DND-41 (cell line): Measurements from ENCODE around the gene MACROD2.

Experiments used
- ATAC-seq: fragments of 200-7000 bp; cut with Tn5 transposase; 3 replicates; pipeline ENCODE4 v1.9.1; 2021; ENCODE audit warnings: low read depth; ENCODE audit not compliant: insufficient read depth
- DNase-seq: peaks from one replicate; pipeline ENCODE4 v3.0.0-alpha.2; 2020
- H2AFZ ChIP-seq: 2 replicates; pipeline ENCODE4 v1.6.0; 2012; ENCODE audit warnings: low read depth, low read length
- H3K27ac ChIP-seq: 2 replicates; pipeline ENCODE4 v1.5.1; 2012; ENCODE audit warnings: low read length, inconsistent platforms
- H3K27me3 ChIP-seq: fragments of 200-600 bp; sonication (generic); 2 replicates; pipeline ENCODE4 v1.6.0; 2012; ENCODE audit warnings: low read length, mild to moderate bottlenecking, inconsistent platforms; ENCODE audit not compliant: insufficient read depth, poor library complexity
- H3K36me3 ChIP-seq: 2 replicates; pipeline ENCODE4 v1.5.1; 2012; ENCODE audit warnings: low read length, inconsistent platforms; ENCODE audit not compliant: insufficient read depth
- H3K4me1 ChIP-seq: 2 replicates; pipeline ENCODE4 v1.5.1; 2012; ENCODE audit warnings: mild to moderate bottlenecking, low read length; ENCODE audit not compliant: insufficient read depth
- H3K4me2 ChIP-seq: 2 replicates; pipeline ENCODE4 v1.6.0; 2012; ENCODE audit warnings: mild to moderate bottlenecking, moderate library complexity, low read length, inconsistent platforms; ENCODE audit not compliant: insufficient read depth
- H3K4me3 ChIP-seq, 2 experiments: fragments of 200-600 bp in 1 of 2; shearing (Covaris generic) in 1 of 2; 2 replicates each; pipeline ENCODE4 v1.5.1; 2012 to 2016; ENCODE audit warnings: inconsistent platforms in 2 of 2, low read length in 2 of 2, mild to moderate bottlenecking in 2 of 2, low read depth in 1 of 2, moderate library complexity in 1 of 2
- H3K79me2 ChIP-seq: 2 replicates; pipeline ENCODE4 v1.6.0; 2012; ENCODE audit warnings: low read length, inconsistent platforms; ENCODE audit not compliant: insufficient read depth
- H3K9ac ChIP-seq: 2 replicates; pipeline ENCODE4 v1.6.0; 2012; ENCODE audit warnings: low read depth, mild to moderate bottlenecking, inconsistent platforms, low read length, moderate library complexity
- H3K9me3 ChIP-seq: 2 replicates; pipeline ENCODE4 v1.5.1; 2012; ENCODE audit warnings: low read length, moderate library complexity, mild to moderate bottlenecking, inconsistent platforms; ENCODE audit not compliant: insufficient read depth, severe bottlenecking
- H4K20me1 ChIP-seq: 2 replicates; pipeline ENCODE4 v1.6.0; 2012; ENCODE audit warnings: low read length; ENCODE audit not compliant: insufficient read depth
- EZH2 ChIP-seq: IDR thresholded peaks from 3 replicates; pipeline ENCODE4 v1.6.1; 2012; ENCODE audit warnings: borderline replicate concordance, low read depth, mild to moderate bottlenecking, moderate library complexity, low read length, inconsistent platforms; ENCODE audit not compliant: severe bottlenecking
- TF ChIP-seq, protein P1 (sequence below): IDR thresholded peaks from 2 replicates; pipeline ENCODE4 v1.5.1; 2012; ENCODE audit warnings: borderline replicate concordance, low read length, moderate library complexity, mild to moderate bottlenecking; ENCODE audit not compliant: poor library complexity, severe bottlenecking; ENCODE audit errors: extremely low read depth

Gene MACROD2

DNA sequence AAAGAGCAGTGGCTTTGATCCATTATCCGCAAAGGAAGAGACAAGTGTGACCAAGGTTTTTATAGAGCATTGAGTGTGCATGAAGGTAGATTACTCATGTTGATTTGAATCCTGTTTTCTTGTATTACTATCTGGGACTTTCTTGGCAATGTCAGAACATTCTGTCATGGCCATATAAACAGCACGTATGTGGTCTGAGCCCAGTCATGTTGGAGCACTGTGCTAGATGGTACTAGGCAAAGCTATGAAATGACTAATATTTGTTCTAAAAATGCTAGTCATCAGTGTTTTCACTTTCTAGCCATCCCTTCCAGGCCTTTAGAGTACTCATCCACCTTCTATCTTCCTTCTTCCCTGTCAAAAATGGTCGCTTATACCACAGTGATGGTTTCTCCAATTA lies 620.7 kb downstream of the MACROD2 start:
- H3K4me1 ChIP-seq, result no peaks in the 10 kb centered on the region
- H3K27me3 ChIP-seq, result no peaks in the 10 kb centered on the region
- no peak for TF ChIP-seq EZH2
- TF ChIP-seq, protein P1, sequence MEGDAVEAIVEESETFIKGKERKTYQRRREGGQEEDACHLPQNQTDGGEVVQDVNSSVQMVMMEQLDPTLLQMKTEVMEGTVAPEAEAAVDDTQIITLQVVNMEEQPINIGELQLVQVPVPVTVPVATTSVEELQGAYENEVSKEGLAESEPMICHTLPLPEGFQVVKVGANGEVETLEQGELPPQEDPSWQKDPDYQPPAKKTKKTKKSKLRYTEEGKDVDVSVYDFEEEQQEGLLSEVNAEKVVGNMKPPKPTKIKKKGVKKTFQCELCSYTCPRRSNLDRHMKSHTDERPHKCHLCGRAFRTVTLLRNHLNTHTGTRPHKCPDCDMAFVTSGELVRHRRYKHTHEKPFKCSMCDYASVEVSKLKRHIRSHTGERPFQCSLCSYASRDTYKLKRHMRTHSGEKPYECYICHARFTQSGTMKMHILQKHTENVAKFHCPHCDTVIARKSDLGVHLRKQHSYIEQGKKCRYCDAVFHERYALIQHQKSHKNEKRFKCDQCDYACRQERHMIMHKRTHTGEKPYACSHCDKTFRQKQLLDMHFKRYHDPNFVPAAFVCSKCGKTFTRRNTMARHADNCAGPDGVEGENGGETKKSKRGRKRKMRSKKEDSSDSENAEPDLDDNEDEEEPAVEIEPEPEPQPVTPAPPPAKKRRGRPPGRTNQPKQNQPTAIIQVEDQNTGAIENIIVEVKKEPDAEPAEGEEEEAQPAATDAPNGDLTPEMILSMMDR, result no peak
- no peaks in the 10 kb centered on the region for H3K36me3 ChIP-seq
- no peak overlapping the region for H3K27ac ChIP-seq
- DNase-seq (no peak), ATAC-seq (no peak)
- H4K20me1 ChIP-seq, result no peaks in the 10 kb centered on the region
- no peak overlapping the region for H3K4me3 ChIP-seq
- no peaks in the 10 kb centered on the region for H3K9me3 ChIP-seq
- H3K79me2 ChIP-seq, result no peaks in the 10 kb centered on the region
- no peak overlapping the region for H3K9ac ChIP-seq
- no peak overlapping the region for H3K4me2 ChIP-seq
- no peak overlapping the region for H2AFZ ChIP-seq

DNA sequence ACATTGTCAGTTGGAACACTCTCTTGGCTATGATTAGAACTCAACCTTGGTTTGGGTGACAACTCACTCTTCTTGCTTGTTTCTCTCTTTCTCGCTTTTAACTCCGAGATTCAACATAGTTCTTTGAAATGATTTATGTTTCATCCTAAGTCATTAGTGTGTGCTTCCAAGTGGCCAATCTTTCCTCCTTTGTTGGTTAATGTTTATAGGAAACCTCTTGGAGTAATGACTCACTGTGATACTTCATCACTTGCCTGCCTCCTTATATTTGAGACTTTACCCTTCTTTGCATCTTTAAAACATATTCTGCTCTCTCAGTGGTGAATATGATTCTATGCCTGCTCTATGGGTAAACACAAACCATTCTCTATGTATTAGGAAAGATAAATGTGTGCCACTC lies 621.8 kb downstream of the MACROD2 start:
- no peak overlapping the region for H2AFZ ChIP-seq
- no peak overlapping the region for H3K27ac ChIP-seq
- H3K9ac ChIP-seq, result no peak overlapping the region
- no peak for DNase-seq
- H3K9me3 ChIP-seq, result no peaks in the 10 kb centered on the region
- no peaks in the 10 kb centered on the region for H3K36me3 ChIP-seq
- no peaks in the 10 kb centered on the region for H4K20me1 ChIP-seq
- H3K4me1 ChIP-seq, result no peaks in the 10 kb centered on the region
- H3K4me3 ChIP-seq, result no peak overlapping the region
- H3K79me2 ChIP-seq, result no peaks in the 10 kb centered on the region
- no peak for ATAC-seq
- H3K27me3 ChIP-seq, result no peaks in the 10 kb centered on the region
- no peak overlapping the region for H3K4me2 ChIP-seq
- TF ChIP-seq, protein P1, result no peak
- no peak for TF ChIP-seq EZH2

DNA sequence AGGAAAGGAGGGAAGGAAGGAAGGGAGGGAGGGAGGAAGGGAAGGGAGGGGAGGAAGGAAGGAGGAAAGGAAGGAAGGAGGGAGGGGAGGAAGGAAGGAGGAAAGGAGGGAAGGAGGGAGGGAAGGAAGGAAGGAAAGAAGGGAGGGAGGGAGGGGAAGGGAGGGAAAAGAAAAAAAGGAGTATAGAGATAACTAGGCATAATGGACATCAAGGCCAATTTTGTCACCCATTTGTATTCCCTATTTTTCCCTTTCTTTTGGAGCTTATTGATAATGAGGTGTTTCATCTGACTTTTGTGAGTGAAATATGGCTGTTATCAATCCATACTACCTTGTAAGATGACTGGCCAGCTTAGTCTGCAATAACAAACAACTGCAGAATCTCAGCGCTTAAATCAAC lies 624.1 kb downstream of the MACROD2 start:
- Histone ChIP-seq H3K4me1 (no peaks in the 10 kb centered on the region), H3K27me3 (no peaks in the 10 kb centered on the region), H3K36me3 (no peaks in the 10 kb centered on the region), H3K79me2 (no peaks in the 10 kb centered on the region), H3K9ac (no peak overlapping the region), H3K27ac (no peak overlapping the region), H3K4me2 (no peak overlapping the region), H4K20me1 (no peaks in the 10 kb centered on the region), H2AFZ (no peak overlapping the region), H3K9me3 (no peaks in the 10 kb centered on the region), H3K4me3 (no peak overlapping the region)
- TF ChIP-seq, protein P1, result no peak
- no peak for TF ChIP-seq EZH2
- DNase-seq, result no peak
- ATAC-seq, result no peak

GRCh38 chr20:14622796-14623195 lies 627.5 kb downstream of the MACROD2 start:
- no peak overlapping the region for H3K4me2 ChIP-seq
- DNase-seq (no peak), ATAC-seq (no peak)
- H3K36me3 ChIP-seq, result no peaks in the 10 kb centered on the region
- no peak overlapping the region for H3K27ac ChIP-seq
- TF ChIP-seq EZH2, result no peak
- TF ChIP-seq, protein P1, result no peak
- H3K4me1 ChIP-seq, result no peaks in the 10 kb centered on the region
- no peaks in the 10 kb centered on the region for H3K9me3 ChIP-seq
- no peaks in the 10 kb centered on the region for H4K20me1 ChIP-seq
- H3K9ac ChIP-seq, result no peak overlapping the region
- H2AFZ ChIP-seq, result no peak overlapping the region
- no peaks in the 10 kb centered on the region for H3K27me3 ChIP-seq
- no peaks in the 10 kb centered on the region for H3K79me2 ChIP-seq
- no peak overlapping the region for H3K4me3 ChIP-seq
